Nephron progenitor cell (in vitro differentiated cells): ENCODE measurements around the gene UBN1.
A peak's percentile ranks its signal among the peaks of the same experiment; 100 is the strongest.

Experiments used
- DNase-seq: peaks from one replicate; pipeline ENCODE4 v3.0.0; 2021
- H3K27ac Mint-ChIP-seq: 2 replicates; pipeline ENCODE4 v1.8.0; 2021; ENCODE audit warnings: mild to moderate bottlenecking, moderate library complexity, mixed read lengths
- H3K27me3 Mint-ChIP-seq: 2 replicates; pipeline ENCODE4 v1.8.0; 2021; ENCODE audit warnings: mild to moderate bottlenecking, low read depth, mixed read lengths; ENCODE audit not compliant: poor library complexity
- H3K36me3 Mint-ChIP-seq: 2 replicates; pipeline ENCODE4 v1.8.0; 2021; ENCODE audit warnings: low read depth, mixed read lengths
- H3K4me1 Mint-ChIP-seq: 2 replicates; pipeline ENCODE4 v1.8.0; 2021; ENCODE audit warnings: mixed read lengths
- H3K4me3 Mint-ChIP-seq: 2 replicates; pipeline ENCODE4 v1.8.0; 2021; ENCODE audit warnings: mild to moderate bottlenecking, moderate library complexity, mixed read lengths
- H3K9me3 Mint-ChIP-seq: 2 replicates; pipeline ENCODE4 v1.8.0; 2021; ENCODE audit warnings: mild to moderate bottlenecking, moderate library complexity, mixed read lengths
- TF ChIP-seq, protein P1 (sequence below): fragments of 200-600 bp; sonication (generic); IDR thresholded peaks from 2 replicates; pipeline ENCODE4 v1.5.0; 2021; ENCODE audit warnings: antibody characterized with exemption

UBN1 gene

GRCh38 chr16:4803898-4804762, 43.2 kb upstream of the UBN1 start:
- H3K36me3 Mint-ChIP-seq, result peaks cover 32% of the 10 kb centered on the region

DNA sequence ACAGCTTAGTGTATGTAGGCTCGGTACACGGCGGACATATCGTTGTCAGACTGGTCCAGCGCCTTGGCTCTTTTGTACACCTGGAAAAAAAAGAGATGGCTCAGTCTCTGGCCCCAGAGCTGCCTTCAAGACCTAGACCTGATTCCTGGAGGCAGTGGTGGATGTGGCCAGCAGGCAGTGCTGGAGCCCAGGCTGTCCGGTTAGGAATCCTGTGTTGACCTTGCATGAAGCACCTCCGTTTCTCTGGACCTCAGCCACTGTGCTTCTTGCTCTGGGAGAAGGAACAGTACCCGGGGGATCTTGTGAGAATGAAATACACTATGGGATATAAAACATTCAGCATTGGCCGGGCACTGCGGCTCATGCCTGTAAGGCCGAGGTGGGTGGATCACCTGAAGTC, 42.0 kb upstream of the UBN1 start:
- no peak for DNase-seq
- TF ChIP-seq, protein P1, sequence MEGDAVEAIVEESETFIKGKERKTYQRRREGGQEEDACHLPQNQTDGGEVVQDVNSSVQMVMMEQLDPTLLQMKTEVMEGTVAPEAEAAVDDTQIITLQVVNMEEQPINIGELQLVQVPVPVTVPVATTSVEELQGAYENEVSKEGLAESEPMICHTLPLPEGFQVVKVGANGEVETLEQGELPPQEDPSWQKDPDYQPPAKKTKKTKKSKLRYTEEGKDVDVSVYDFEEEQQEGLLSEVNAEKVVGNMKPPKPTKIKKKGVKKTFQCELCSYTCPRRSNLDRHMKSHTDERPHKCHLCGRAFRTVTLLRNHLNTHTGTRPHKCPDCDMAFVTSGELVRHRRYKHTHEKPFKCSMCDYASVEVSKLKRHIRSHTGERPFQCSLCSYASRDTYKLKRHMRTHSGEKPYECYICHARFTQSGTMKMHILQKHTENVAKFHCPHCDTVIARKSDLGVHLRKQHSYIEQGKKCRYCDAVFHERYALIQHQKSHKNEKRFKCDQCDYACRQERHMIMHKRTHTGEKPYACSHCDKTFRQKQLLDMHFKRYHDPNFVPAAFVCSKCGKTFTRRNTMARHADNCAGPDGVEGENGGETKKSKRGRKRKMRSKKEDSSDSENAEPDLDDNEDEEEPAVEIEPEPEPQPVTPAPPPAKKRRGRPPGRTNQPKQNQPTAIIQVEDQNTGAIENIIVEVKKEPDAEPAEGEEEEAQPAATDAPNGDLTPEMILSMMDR, result no peak
- Mint-ChIP-seq H3K4me1 (peaks cover 28% of the 10 kb centered on the region), H3K36me3 (peaks cover 32% of the 10 kb centered on the region), H3K9me3 (no peaks in the 10 kb centered on the region), H3K4me3 (no peak overlapping the region), H3K27ac (no peak overlapping the region), H3K27me3 (peaks cover 3% of the 10 kb centered on the region)

More at GRCh38 chr16:4803898-4804762, 43.2 kb upstream of the UBN1 start:
- Mint-ChIP-seq H3K27ac (peak overlapping the region; percentile 74), H3K27me3 (peaks cover 3% of the 10 kb centered on the region), H3K9me3 (no peaks in the 10 kb centered on the region), H3K4me1 (peaks cover 29% of the 10 kb centered on the region), H3K4me3 (peak overlapping the region; percentile 84)
- TF ChIP-seq, protein P1, result no peak
- DNase-seq, result no peak

DNA sequence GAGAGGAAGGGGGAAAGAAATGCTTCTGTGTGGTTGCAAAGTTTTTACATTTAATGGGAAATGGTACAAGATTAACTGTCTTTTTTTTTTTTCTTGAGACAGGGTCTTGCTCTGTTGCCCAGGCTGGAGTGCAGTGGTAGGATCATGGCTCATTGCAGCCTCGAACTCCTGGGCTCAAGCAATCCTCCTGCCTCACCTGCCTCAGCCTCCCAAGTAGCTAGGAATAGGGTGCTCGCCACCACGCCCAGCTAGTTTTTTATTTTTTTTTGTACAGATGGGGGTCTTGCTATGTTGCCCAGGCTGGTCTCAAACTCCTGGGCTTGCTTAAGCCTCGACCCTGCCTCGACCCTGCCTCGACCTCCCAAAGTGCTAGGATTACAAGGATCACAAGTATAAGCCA, 41.0 kb upstream of the UBN1 start:
- peaks cover 18% of the 10 kb centered on the region for H3K4me1 Mint-ChIP-seq
- H3K27ac Mint-ChIP-seq, result peak overlapping the region; percentile 45
- peaks cover 3% of the 10 kb centered on the region for H3K27me3 Mint-ChIP-seq
- H3K9me3 Mint-ChIP-seq, result no peaks in the 10 kb centered on the region
- no peak overlapping the region for H3K4me3 Mint-ChIP-seq
- peaks cover 32% of the 10 kb centered on the region for H3K36me3 Mint-ChIP-seq
- no peak for DNase-seq
- TF ChIP-seq, protein P1, result no peak

GRCh38 chr16:4811242-4811641, 36.0 kb upstream of the UBN1 start:
- no peak for DNase-seq
- Mint-ChIP-seq H3K9me3 (no peaks in the 10 kb centered on the region), H3K27ac (no peak overlapping the region), H3K27me3 (no peaks in the 10 kb centered on the region), H3K4me1 (no peaks in the 10 kb centered on the region), H3K4me3 (no peak overlapping the region), H3K36me3 (peaks cover 56% of the 10 kb centered on the region)
- TF ChIP-seq, protein P1, result no peak

DNA sequence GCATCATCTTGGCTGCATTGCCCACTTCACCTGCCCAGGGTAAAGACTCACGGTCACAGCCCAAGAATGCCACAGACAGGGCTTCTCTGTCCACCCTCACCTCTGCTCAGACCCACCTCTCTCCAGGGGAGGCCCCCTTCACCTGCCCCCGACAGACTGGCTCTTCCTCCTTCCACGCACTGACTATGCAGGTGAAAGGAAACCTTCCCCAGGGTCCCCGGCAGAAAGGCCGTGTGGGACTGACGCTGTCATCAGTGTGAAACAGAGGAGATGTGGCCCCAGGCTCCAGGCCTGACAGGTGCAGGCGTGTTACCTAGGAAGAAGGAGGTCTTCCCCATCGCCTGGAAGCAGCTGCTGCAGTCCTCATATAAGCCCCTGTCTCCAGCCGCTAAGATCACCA, 35.5 kb upstream of the UBN1 start:
- no peaks in the 10 kb centered on the region for H3K27me3 Mint-ChIP-seq
- H3K9me3 Mint-ChIP-seq, result no peaks in the 10 kb centered on the region
- H3K4me3 Mint-ChIP-seq, result no peak overlapping the region
- peak overlapping the region; percentile 42 for H3K27ac Mint-ChIP-seq
- H3K36me3 Mint-ChIP-seq, result peaks cover 57% of the 10 kb centered on the region
- DNase-seq, result no peak
- H3K4me1 Mint-ChIP-seq, result no peaks in the 10 kb centered on the region
- TF ChIP-seq, protein P1, result no peak
